Measurements from ENCODE around the gene N4BP2L2. TPM values are rescaled to one million over a fixed set of nuclear protein-coding genes. Genes with fewer than 3 reads are reported as not detected.
A peak's percentile ranks its signal among the peaks of the same experiment; 100 is the strongest.

Gene N4BP2L2
- total and polyA plus RNA-seq, 4 donors = 14.9 to 116 (median 76.7) TPM

DNA sequence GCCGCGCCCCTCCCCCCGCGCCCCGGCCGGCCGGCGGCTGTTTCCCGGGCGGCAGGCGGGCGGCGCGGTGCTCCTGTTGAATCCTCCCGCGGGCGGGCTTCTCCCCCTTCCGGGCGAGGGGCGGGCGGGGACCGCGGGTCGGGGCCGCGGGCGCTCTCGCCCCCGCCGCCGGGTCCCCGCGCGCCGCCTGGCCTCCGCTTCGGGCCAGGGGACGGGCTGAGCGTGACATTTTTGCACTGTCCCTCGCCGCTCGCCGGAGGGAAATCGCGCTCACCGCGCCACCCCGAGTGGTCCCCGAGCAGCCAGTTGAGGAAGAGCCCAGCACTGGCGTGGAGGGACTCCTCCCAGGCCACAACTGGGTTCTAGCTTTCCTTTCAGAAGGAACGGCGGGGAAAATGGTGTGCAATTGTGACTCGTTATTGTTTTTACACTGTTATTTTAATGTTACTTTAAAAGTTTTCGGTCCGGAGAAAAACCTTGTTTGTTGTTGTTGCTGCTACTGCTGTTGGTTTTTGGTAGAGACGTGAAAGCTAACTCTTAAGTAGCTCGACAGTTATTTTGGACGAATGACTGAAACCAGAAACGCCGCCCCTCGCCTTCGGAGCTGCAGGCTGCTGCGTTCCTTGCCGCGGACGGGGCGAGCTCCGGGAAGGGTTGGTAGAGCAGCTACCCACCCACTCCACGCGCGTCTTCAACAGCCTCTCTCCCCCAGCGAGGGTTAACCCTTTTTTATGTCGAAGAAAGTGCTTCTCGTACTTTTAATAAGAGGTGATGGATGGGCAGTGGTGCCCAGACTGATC lies 48.6 kb upstream of the N4BP2L2 start:
- H3K4me1 ChIP-seq (ENCODE audit: control insufficient read depth in 4 of 4, insufficient read depth in 4 of 4, low read length in 3 of 4) = peaks cover 4 to 23% (median 13%) of the 10 kb centered on the region in 4 donors
- no peaks in the 10 kb centered on the region for H3K27me3 ChIP-seq (ENCODE audit: control insufficient read depth in 4 of 4, insufficient read depth in 4 of 4, low read length in 3 of 4)
- under 1% methylated on average over 74 of the region's 74 CpGs for WGBS
- peak overlapping the region; percentile 62 to 95 (median 88) for H3K4me3 ChIP-seq (ENCODE audit: low read depth in 1 of 3, low read length in 3 of 3)
- no peaks in the 10 kb centered on the region for H3K9me3 ChIP-seq (ENCODE audit: control insufficient read depth in 4 of 4, low read length in 3 of 4)
- peak overlapping the region; percentile 79 to 88 for H3K27ac ChIP-seq (ENCODE audit: low read depth in 1 of 2, low read length in 2 of 2)
- peak; percentile 68 for DNase-seq (ENCODE audit: low spot score)
- no peaks in the 10 kb centered on the region for H3K36me3 ChIP-seq (ENCODE audit: control insufficient read depth in 4 of 4, insufficient read depth in 3 of 4, low read depth in 1 of 4, low read length in 3 of 4)
- H3K9ac ChIP-seq (ENCODE audit: low read depth in 1 of 2, low read length in 2 of 2) = peak overlapping the region; percentile 87 to 92
- TF ChIP-seq SP1 (IDR thresholded peaks at IDR 0.05) (no peak), RAD21 (IDR thresholded peaks at IDR 0.05) (peak in 1 of 2 donors; percentile 27), GABPA (IDR thresholded peaks at IDR 0.05 in 1 of 2, conservative IDR thresholded peaks at IDR 0.05 in 1 of 2) (no peak), HNF4G (IDR thresholded peaks at IDR 0.05) (no peak), JUND (IDR thresholded peaks at IDR 0.05) (no peak), HNF4A (conservative IDR thresholded peaks at IDR 0.05) (no peak), NR2F2 (IDR thresholded peaks at IDR 0.05) (no peak), ATF3 (IDR thresholded peaks at IDR 0.05) (no peak), YY1 (IDR thresholded peaks at IDR 0.05) (peak; percentile 22), FOXA2 (IDR thresholded peaks at IDR 0.05) (no peak), ZBTB33 (IDR thresholded peaks at IDR 0.05) (no peak), EGR1 (IDR thresholded peaks at IDR 0.05; ENCODE audit: low read depth in 2 of 2) (no peak), FOXA1 (IDR thresholded peaks at IDR 0.05) (no peak), TAF1 (conservative IDR thresholded peaks at IDR 0.05) (no peak)
- TF ChIP-seq, protein P1, sequence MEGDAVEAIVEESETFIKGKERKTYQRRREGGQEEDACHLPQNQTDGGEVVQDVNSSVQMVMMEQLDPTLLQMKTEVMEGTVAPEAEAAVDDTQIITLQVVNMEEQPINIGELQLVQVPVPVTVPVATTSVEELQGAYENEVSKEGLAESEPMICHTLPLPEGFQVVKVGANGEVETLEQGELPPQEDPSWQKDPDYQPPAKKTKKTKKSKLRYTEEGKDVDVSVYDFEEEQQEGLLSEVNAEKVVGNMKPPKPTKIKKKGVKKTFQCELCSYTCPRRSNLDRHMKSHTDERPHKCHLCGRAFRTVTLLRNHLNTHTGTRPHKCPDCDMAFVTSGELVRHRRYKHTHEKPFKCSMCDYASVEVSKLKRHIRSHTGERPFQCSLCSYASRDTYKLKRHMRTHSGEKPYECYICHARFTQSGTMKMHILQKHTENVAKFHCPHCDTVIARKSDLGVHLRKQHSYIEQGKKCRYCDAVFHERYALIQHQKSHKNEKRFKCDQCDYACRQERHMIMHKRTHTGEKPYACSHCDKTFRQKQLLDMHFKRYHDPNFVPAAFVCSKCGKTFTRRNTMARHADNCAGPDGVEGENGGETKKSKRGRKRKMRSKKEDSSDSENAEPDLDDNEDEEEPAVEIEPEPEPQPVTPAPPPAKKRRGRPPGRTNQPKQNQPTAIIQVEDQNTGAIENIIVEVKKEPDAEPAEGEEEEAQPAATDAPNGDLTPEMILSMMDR (IDR thresholded peaks at IDR 0.05; ENCODE audit: low read depth, low read length, missing input control) = peak; percentile 8
- TF ChIP-seq, protein P2, sequence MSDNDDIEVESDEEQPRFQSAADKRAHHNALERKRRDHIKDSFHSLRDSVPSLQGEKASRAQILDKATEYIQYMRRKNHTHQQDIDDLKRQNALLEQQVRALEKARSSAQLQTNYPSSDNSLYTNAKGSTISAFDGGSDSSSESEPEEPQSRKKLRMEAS (IDR thresholded peaks at IDR 0.05) = no peak
- TF ChIP-seq, protein P3, sequence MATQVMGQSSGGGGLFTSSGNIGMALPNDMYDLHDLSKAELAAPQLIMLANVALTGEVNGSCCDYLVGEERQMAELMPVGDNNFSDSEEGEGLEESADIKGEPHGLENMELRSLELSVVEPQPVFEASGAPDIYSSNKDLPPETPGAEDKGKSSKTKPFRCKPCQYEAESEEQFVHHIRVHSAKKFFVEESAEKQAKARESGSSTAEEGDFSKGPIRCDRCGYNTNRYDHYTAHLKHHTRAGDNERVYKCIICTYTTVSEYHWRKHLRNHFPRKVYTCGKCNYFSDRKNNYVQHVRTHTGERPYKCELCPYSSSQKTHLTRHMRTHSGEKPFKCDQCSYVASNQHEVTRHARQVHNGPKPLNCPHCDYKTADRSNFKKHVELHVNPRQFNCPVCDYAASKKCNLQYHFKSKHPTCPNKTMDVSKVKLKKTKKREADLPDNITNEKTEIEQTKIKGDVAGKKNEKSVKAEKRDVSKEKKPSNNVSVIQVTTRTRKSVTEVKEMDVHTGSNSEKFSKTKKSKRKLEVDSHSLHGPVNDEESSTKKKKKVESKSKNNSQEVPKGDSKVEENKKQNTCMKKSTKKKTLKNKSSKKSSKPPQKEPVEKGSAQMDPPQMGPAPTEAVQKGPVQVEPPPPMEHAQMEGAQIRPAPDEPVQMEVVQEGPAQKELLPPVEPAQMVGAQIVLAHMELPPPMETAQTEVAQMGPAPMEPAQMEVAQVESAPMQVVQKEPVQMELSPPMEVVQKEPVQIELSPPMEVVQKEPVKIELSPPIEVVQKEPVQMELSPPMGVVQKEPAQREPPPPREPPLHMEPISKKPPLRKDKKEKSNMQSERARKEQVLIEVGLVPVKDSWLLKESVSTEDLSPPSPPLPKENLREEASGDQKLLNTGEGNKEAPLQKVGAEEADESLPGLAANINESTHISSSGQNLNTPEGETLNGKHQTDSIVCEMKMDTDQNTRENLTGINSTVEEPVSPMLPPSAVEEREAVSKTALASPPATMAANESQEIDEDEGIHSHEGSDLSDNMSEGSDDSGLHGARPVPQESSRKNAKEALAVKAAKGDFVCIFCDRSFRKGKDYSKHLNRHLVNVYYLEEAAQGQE (IDR thresholded peaks at IDR 0.05) = no peak

Measured in liver (tissue), 9 donors.